Measurements from ENCODE around the gene MEGF11. TPM values are rescaled to one million over a fixed set of nuclear protein-coding genes. Genes with fewer than 3 reads are reported as not detected.

MEGF11 gene
- total and polyA plus RNA-seq, 2 donors (not counting 1 experiment from before 2014, with no cell fraction given) = under 0.01 TPM; not detected in 1

DNA sequence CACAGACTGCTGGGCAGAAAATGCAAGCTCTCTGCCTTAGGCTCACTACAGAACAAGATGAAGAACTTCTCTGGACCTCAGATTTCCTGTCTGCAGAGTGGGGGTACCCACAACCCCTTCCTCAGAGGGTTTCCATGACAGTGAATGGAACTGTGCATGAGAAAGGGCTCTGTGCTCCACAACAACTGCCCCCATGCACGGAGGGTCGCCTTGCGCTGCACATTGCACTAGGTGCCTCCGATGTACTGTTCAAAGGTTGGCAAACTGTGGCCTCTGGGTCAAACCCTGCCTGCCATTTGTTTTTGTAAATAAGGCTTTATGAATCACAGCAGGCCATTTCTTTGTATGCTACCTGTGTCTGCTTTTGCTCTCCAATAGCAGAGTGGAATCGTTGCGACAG is 212.3 kb downstream of the MEGF11 start:
- Histone ChIP-seq H4K20me1 (ENCODE audit: control insufficient read depth, extremely low read depth, insufficient read depth, low read length) (no peaks in the 10 kb centered on the region), H3K27me3 (ENCODE audit: control insufficient read depth, insufficient read depth, low read length) (peaks cover 23% of the 10 kb centered on the region), H3K4me3 (replicated peaks in 1 of 4; ENCODE audit: control extremely low read depth in 1 of 4, insufficient read depth in 1 of 4, low read depth in 3 of 4, low read length in 4 of 4) (no peak overlapping the region), H3K9me3 (ENCODE audit: control insufficient read depth, insufficient read depth, low read depth, low read length) (no peaks in the 10 kb centered on the region), H3K36me3 (ENCODE audit: control insufficient read depth, insufficient read depth, low read length) (no peaks in the 10 kb centered on the region), H3K27ac (ENCODE audit: insufficient read depth, low read length) (no peak overlapping the region), H2AFZ (ENCODE audit: low read length) (no peak overlapping the region), H3K9ac (ENCODE audit: insufficient read depth, low read length) (no peak overlapping the region), H3K79me2 (ENCODE audit: control insufficient read depth, insufficient read depth, low read length) (no peaks in the 10 kb centered on the region), H3K4me1 (ENCODE audit: control insufficient read depth, extremely low read depth, insufficient read depth, low read length) (no peaks in the 10 kb centered on the region), H3K4me2 (ENCODE audit: extremely low read depth, insufficient read depth, low read length) (no peak overlapping the region)
- DNase-seq (ENCODE audit: low read depth in 2 of 2) = no peak
- no peak for TF ChIP-seq EZH2 (IDR thresholded peaks at IDR 0.05; ENCODE audit: low read length, missing control alignments)
- TF ChIP-seq, protein P1, sequence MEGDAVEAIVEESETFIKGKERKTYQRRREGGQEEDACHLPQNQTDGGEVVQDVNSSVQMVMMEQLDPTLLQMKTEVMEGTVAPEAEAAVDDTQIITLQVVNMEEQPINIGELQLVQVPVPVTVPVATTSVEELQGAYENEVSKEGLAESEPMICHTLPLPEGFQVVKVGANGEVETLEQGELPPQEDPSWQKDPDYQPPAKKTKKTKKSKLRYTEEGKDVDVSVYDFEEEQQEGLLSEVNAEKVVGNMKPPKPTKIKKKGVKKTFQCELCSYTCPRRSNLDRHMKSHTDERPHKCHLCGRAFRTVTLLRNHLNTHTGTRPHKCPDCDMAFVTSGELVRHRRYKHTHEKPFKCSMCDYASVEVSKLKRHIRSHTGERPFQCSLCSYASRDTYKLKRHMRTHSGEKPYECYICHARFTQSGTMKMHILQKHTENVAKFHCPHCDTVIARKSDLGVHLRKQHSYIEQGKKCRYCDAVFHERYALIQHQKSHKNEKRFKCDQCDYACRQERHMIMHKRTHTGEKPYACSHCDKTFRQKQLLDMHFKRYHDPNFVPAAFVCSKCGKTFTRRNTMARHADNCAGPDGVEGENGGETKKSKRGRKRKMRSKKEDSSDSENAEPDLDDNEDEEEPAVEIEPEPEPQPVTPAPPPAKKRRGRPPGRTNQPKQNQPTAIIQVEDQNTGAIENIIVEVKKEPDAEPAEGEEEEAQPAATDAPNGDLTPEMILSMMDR (conservative IDR thresholded peaks at IDR 0.05 in 1 of 2, IDR thresholded peaks at IDR 0.05 in 1 of 2; ENCODE audit: low read depth in 1 of 2, low read length in 2 of 2) = no peak

GRCh38 chr15:66040211-66040892 is 213.2 kb downstream of the MEGF11 start:
- peaks cover 27% of the 10 kb centered on the region for H3K27me3 ChIP-seq (ENCODE audit: control insufficient read depth, insufficient read depth, low read length)
- no peak overlapping the region for H3K4me2 ChIP-seq (ENCODE audit: extremely low read depth, insufficient read depth, low read length)
- no peak for DNase-seq (ENCODE audit: low read depth in 2 of 2)

DNA sequence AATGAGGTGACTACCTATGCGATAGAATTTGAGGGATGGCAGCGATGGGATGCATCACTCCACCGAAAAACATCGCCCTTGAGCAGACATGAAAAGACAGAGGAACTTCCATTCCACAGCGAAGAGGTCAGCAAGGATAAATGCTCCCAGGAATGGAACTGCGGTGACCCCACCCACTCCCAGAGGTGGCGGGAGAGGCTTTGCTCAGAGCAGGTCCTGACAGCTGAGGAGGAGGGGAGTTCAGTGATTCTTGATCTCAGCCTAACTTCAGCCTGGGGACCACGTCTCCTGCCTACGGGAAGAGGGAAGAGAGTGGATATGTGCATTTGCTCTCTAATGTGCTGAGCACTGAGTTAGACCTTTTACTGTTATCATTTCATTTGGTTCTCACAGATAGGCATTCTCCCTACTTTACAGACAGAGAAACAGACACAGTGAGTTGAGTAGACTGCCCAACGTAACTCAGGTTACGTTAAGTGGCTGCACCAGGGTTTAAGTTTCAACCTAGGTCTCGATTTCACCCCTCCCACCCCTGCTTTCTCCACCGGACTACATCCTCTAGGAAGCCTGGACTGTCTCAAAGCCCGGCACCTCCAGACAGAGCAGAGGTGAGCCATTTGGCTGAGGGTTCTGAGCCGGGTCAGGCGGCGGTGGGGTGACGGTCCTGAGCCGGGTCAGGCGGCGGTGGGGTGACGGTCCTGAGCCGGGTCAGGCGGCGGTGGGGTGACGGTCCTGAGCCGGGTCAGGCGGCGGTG is 214.3 kb downstream of the MEGF11 start:
- Histone ChIP-seq H4K20me1 (ENCODE audit: control insufficient read depth, extremely low read depth, insufficient read depth, low read length) (no peaks in the 10 kb centered on the region), H3K4me3 (replicated peaks in 1 of 4; ENCODE audit: control extremely low read depth in 1 of 4, insufficient read depth in 1 of 4, low read depth in 3 of 4, low read length in 4 of 4) (no peak overlapping the region), H2AFZ (ENCODE audit: low read length) (no peak overlapping the region), H3K36me3 (ENCODE audit: control insufficient read depth, insufficient read depth, low read length) (no peaks in the 10 kb centered on the region), H3K9me3 (ENCODE audit: control insufficient read depth, insufficient read depth, low read depth, low read length) (no peaks in the 10 kb centered on the region), H3K4me1 (ENCODE audit: control insufficient read depth, extremely low read depth, insufficient read depth, low read length) (no peaks in the 10 kb centered on the region), H3K9ac (ENCODE audit: insufficient read depth, low read length) (no peak overlapping the region), H3K27me3 (ENCODE audit: control insufficient read depth, insufficient read depth, low read length) (peaks cover 30% of the 10 kb centered on the region), H3K27ac (ENCODE audit: insufficient read depth, low read length) (no peak overlapping the region), H3K4me2 (ENCODE audit: extremely low read depth, insufficient read depth, low read length) (no peak overlapping the region), H3K79me2 (ENCODE audit: control insufficient read depth, insufficient read depth, low read length) (no peaks in the 10 kb centered on the region)
- no peak for DNase-seq (ENCODE audit: low read depth in 2 of 2)
- TF ChIP-seq EZH2 (IDR thresholded peaks at IDR 0.05; ENCODE audit: low read length, missing control alignments) = no peak
- TF ChIP-seq, protein P1 (conservative IDR thresholded peaks at IDR 0.05 in 1 of 2, IDR thresholded peaks at IDR 0.05 in 1 of 2; ENCODE audit: low read depth in 1 of 2, low read length in 2 of 2) = no peak

More at GRCh38 chr15:66040211-66040892, 213.2 kb downstream of the MEGF11 start:
- TF ChIP-seq EZH2 (IDR thresholded peaks at IDR 0.05; ENCODE audit: low read length, missing control alignments) = no peak
- TF ChIP-seq, protein P1 (conservative IDR thresholded peaks at IDR 0.05 in 1 of 2, IDR thresholded peaks at IDR 0.05 in 1 of 2; ENCODE audit: low read depth in 1 of 2, low read length in 2 of 2) = no peak
- H3K4me1 ChIP-seq (ENCODE audit: control insufficient read depth, extremely low read depth, insufficient read depth, low read length) = no peaks in the 10 kb centered on the region
- no peaks in the 10 kb centered on the region for H4K20me1 ChIP-seq (ENCODE audit: control insufficient read depth, extremely low read depth, insufficient read depth, low read length)
- H3K36me3 ChIP-seq (ENCODE audit: control insufficient read depth, insufficient read depth, low read length) = no peaks in the 10 kb centered on the region
- H3K9ac ChIP-seq (ENCODE audit: insufficient read depth, low read length) = no peak overlapping the region
- H3K27ac ChIP-seq (ENCODE audit: insufficient read depth, low read length) = no peak overlapping the region
- no peak overlapping the region for H2AFZ ChIP-seq (ENCODE audit: low read length)
- no peaks in the 10 kb centered on the region for H3K9me3 ChIP-seq (ENCODE audit: control insufficient read depth, insufficient read depth, low read depth, low read length)
- H3K4me3 ChIP-seq (replicated peaks in 1 of 4; ENCODE audit: control extremely low read depth in 1 of 4, insufficient read depth in 1 of 4, low read depth in 3 of 4, low read length in 4 of 4) = no peak overlapping the region
- H3K79me2 ChIP-seq (ENCODE audit: control insufficient read depth, insufficient read depth, low read length) = no peaks in the 10 kb centered on the region
